OCI-LY7 (cell line): ENCODE data around the gene PRDM10. TPM values are rescaled to one million over a fixed set of nuclear protein-coding genes. Genes with fewer than 3 reads are reported as not detected.

Experiments
- BruUV-seq: library from RNA; stranded (reverse); fragments of 400-500 nt; replicated peaks from 2 replicates; lab custom pipeline; 2021; lab: Mats Ljungman, UMichigan
- CTCF ChIA-PET: fragments of 300-600 bp; sonication (Branson Sonifier 250); formaldehyde crosslinking; loops from one replicate; lab custom pipeline; 2022; ENCODE audit warnings: antibody characterized with exemption; ENCODE audit not compliant: unreplicated experiment; lab: Charles Lee
- POLR2A ChIA-PET: fragments of 300-600 bp; sonication (Branson Sonifier 250); formaldehyde crosslinking; loops from one replicate; lab custom pipeline; 2022; ENCODE audit warnings: antibody characterized with exemption; lab: Charles Lee
- DNase-seq: peaks from one replicate; pipeline ENCODE4 v3.0.0-alpha.2; 2015; ENCODE audit warnings: low spot score
- H2AFZ ChIP-seq: fragments of 200-600 bp; sonication (generic), shearing (Covaris generic); 2 replicates; pipeline ENCODE4 v1.6.1; 2014; ENCODE audit warnings: mild to moderate bottlenecking, antibody characterized with exemption, low read length, moderate library complexity
- H3K27ac ChIP-seq: fragments of 200-600 bp; sonication (generic); 2 replicates; pipeline ENCODE4 v1.5.1; 2014; ENCODE audit warnings: mixed run types, low read depth, mild to moderate bottlenecking, moderate library complexity, low read length, inconsistent platforms; ENCODE audit not compliant: poor library complexity, severe bottlenecking
- H3K36me3 ChIP-seq: fragments of 200-600 bp; sonication (generic); 2 replicates; pipeline ENCODE4 v1.6.1; 2014; ENCODE audit warnings: mild to moderate bottlenecking, antibody characterized with exemption, low read length, moderate library complexity, mixed read lengths; ENCODE audit not compliant: insufficient read depth
- H3K4me1 ChIP-seq: fragments of 200-600 bp; sonication (generic); 2 replicates; pipeline ENCODE4 v1.5.1; 2014; ENCODE audit warnings: mild to moderate bottlenecking, low read length; ENCODE audit not compliant: insufficient read depth, poor library complexity, severe bottlenecking
- H3K4me2 ChIP-seq: fragments of 200-600 bp; sonication (generic); 2 replicates; pipeline ENCODE4 v1.6.1; 2014; ENCODE audit warnings: mild to moderate bottlenecking, low read length
- H3K4me3 ChIP-seq: fragments of 200-600 bp; sonication (generic); 2 replicates; pipeline ENCODE4 v1.5.1; 2014; ENCODE audit warnings: mild to moderate bottlenecking, low read depth, low read length; ENCODE audit not compliant: poor library complexity, severe bottlenecking
- H3K79me2 ChIP-seq: fragments of 200-600 bp; sonication (generic); 2 replicates; pipeline ENCODE4 v1.6.1; 2016; ENCODE audit warnings: low read depth, mild to moderate bottlenecking, low read length, moderate library complexity, mixed read lengths; ENCODE audit not compliant: insufficient read depth
- H3K9me2 ChIP-seq: fragments of 200-600 bp; sonication (generic); 2 replicates; pipeline ENCODE4 v1.6.1; 2016; ENCODE audit warnings: mild to moderate bottlenecking, low read length, mixed read lengths; ENCODE audit not compliant: insufficient read depth
- H3K9me3 ChIP-seq: fragments of 200-600 bp; sonication (generic); 2 replicates; pipeline ENCODE4 v1.6.1; 2014; ENCODE audit warnings: mild to moderate bottlenecking, mixed run types, low read length, mixed read lengths
- H4K20me1 ChIP-seq: fragments of 200-600 bp; sonication (generic); 2 replicates; pipeline ENCODE4 v1.6.1; 2014; ENCODE audit warnings: mild to moderate bottlenecking, antibody characterized with exemption, low read length, moderate library complexity, mixed read lengths; ENCODE audit not compliant: insufficient read depth
- EZH2phosphoT487 ChIP-seq: fragments of 200-600 bp; sonication (generic); IDR thresholded peaks from 2 replicates; pipeline ENCODE4 v1.6.1; 2018; ENCODE audit warnings: low read depth, borderline replicate concordance, mild to moderate bottlenecking, mixed run types, antibody characterized with exemption, low read length, moderate library complexity, mixed read lengths
- intact Hi-C: fragments of 100-400 bp; cut with micrococcal nuclease; formaldehyde crosslinking; loops from one replicate; pipeline ENCODE4 v1.10.0; 2022; ENCODE audit not compliant: unreplicated experiment
- total RNA-seq, 2 experiments: library from RNA; depleted of rRNA in 1 of 2; stranded (reverse); fragments of >200 nt in 1 of 2; shearing (Covaris generic) in 1 of 2; gene quantifications; 2 replicates each; pipeline ENCODE4 v1.2.3, GENCODE V29; 2014 to 2022
- TF ChIP-seq, protein P1 (sequence below): fragments of 200-600 bp; sonication (generic); conservative IDR thresholded peaks from 2 replicates; pipeline ENCODE4 v1.5.1; 2014; ENCODE audit warnings: mild to moderate bottlenecking, antibody characterized with exemption, low read length, moderate library complexity, mixed read lengths

The PRDM10 gene
- total RNA-seq, 2 experiments from 2014 or later, result 29.8 to 60.6 TPM

- BruUV-seq, result no TSS peak
- CTCF ChIA-PET, result no interaction called here
- H3K27ac ChIP-seq, result peak overlapping the region; percentile 47
- H4K20me1 ChIP-seq, result no peaks in the 10 kb centered on the region
- H3K36me3 ChIP-seq, result peaks cover 53% of the 10 kb centered on the region
- DNase-seq, result peak; percentile 51
- H3K4me3 ChIP-seq, result peak overlapping the region; percentile 100
- TF ChIP-seq, protein P1, sequence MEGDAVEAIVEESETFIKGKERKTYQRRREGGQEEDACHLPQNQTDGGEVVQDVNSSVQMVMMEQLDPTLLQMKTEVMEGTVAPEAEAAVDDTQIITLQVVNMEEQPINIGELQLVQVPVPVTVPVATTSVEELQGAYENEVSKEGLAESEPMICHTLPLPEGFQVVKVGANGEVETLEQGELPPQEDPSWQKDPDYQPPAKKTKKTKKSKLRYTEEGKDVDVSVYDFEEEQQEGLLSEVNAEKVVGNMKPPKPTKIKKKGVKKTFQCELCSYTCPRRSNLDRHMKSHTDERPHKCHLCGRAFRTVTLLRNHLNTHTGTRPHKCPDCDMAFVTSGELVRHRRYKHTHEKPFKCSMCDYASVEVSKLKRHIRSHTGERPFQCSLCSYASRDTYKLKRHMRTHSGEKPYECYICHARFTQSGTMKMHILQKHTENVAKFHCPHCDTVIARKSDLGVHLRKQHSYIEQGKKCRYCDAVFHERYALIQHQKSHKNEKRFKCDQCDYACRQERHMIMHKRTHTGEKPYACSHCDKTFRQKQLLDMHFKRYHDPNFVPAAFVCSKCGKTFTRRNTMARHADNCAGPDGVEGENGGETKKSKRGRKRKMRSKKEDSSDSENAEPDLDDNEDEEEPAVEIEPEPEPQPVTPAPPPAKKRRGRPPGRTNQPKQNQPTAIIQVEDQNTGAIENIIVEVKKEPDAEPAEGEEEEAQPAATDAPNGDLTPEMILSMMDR, result no peak
- TF ChIP-seq EZH2phosphoT487, result no peak
- no peaks in the 10 kb centered on the region for H3K9me3 ChIP-seq
- H3K9me2 ChIP-seq, result no peaks in the 10 kb centered on the region
- peak overlapping the region; percentile 90 for H3K4me2 ChIP-seq
- H2AFZ ChIP-seq, result peak overlapping the region; percentile 71; the same call in 1 of the 2 replicates
- peaks cover 18% of the 10 kb centered on the region for H3K4me1 ChIP-seq
- POLR2A ChIA-PET, result interaction anchor here (0.7 to 1.0 kb wide), 6 partner anchors 14 to 264 kb away, joined by 3 to 4 read pairs (median 3); no protein-coding TSS in a partner anchor
- intact Hi-C loops, result loop anchor here (1.0 kb wide), 1 partner anchor 79 kb away; no protein-coding TSS in a partner anchor
- peaks cover 20% of the 10 kb centered on the region for H3K79me2 ChIP-seq
Measured at GRCh38 chr11:129894278-129895125, 108.1 kb downstream of the PRDM10 start.

DNA sequence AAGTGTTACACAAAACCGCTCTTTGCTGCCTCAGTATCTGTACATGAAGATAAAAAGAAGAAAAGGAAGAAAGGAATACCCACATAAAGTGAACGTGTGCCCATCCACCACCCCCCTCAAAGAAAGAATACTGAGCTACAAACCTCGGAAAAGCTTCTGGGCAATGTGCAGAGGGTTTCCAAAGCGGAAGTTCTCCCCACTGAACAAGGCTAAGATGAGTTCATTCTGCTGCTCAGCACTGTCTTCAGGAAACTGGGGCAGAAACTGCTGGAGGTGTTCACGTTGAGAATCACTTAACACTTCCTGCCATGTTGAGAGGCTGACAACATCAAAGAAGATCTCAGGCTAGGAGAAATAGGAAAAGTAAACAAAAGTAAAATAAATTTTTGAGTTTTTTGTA lies 114.2 kb downstream of the PRDM10 start:
- H3K4me3 ChIP-seq, result no peak overlapping the region
- ChIA-PET CTCF (no interaction called here), POLR2A (interaction anchor here (0.6 to 1.0 kb wide), 2 partner anchors 12 to 558 kb away, joined by 3 to 5 read pairs; no protein-coding TSS in a partner anchor)
- no TSS peak for BruUV-seq
- H3K4me2 ChIP-seq, result no peak overlapping the region
- DNase-seq, result no peak
- H3K27ac ChIP-seq, result no peak overlapping the region
- no peaks in the 10 kb centered on the region for H3K4me1 ChIP-seq
- intact Hi-C loops, result no loop called here
- no peaks in the 10 kb centered on the region for H4K20me1 ChIP-seq
- H3K9me3 ChIP-seq, result no peaks in the 10 kb centered on the region
- H2AFZ ChIP-seq, result no peak overlapping the region
- no peak for TF ChIP-seq EZH2phosphoT487
- TF ChIP-seq, protein P1, result no peak
- H3K9me2 ChIP-seq, result no peaks in the 10 kb centered on the region
- peaks cover 2% of the 10 kb centered on the region; the same call in 1 of the 2 replicates for H3K79me2 ChIP-seq
- peaks cover 98% of the 10 kb centered on the region for H3K36me3 ChIP-seq

GRCh38 chr11:129885381-129885780 lies 117.3 kb downstream of the PRDM10 start:
- Histone ChIP-seq H3K27ac (no peak overlapping the region), H3K79me2 (no peaks in the 10 kb centered on the region), H3K4me1 (no peaks in the 10 kb centered on the region), H3K4me2 (no peak overlapping the region), H2AFZ (no peak overlapping the region), H3K4me3 (no peak overlapping the region), H3K9me3 (no peaks in the 10 kb centered on the region), H3K36me3 (peaks cover 100% of the 10 kb centered on the region), H4K20me1 (no peaks in the 10 kb centered on the region), H3K9me2 (no peaks in the 10 kb centered on the region)
- no peak for DNase-seq
- no peak for TF ChIP-seq EZH2phosphoT487
- TF ChIP-seq, protein P1, result no peak
- POLR2A ChIA-PET, result interaction anchor here (1.2 kb wide), 1 partner anchor 34 kb away, joined by 3 read pairs; no protein-coding TSS in a partner anchor
- no TSS peak for BruUV-seq
- intact Hi-C loops, result no loop called here
- CTCF ChIA-PET, result no interaction called here
